HTERT RPE-1 (cell line): ENCODE results near the gene CPN1.
"Not testable (repeated sequence)": the region's sequence is repeated elsewhere in the genome, so short reads cannot be mapped to it uniquely, and the experiment has no call there.

ENCODE experiments used
- in situ Hi-C: fragments of 300-500 bp; cut with MboI; formaldehyde crosslinking; loops from 4 replicates; pipeline ENCODE4 v1.14.3; 2020; ENCODE audit warnings: low sequenced_read_pairs

The CPN1 gene

GRCh38 chr10:100082276-100082675, 607 bp upstream of the CPN1 start:
- in situ Hi-C loops, result not testable (repeated sequence)

GRCh38 chr10:100076750-100077149, 4.9 kb downstream of the CPN1 start:
- in situ Hi-C loops, result no loop called here

- in situ Hi-C loops, result no loop called here
Measured at GRCh38 chr10:100075426-100076220, 6.0 kb downstream of the CPN1 start.

- in situ Hi-C loops, result no loop called here
Measured at GRCh38 chr10:100072514-100072913, 9.2 kb downstream of the CPN1 start.

- in situ Hi-C loops, result no loop called here
Measured at GRCh38 chr10:100071529-100071928, 10.1 kb downstream of the CPN1 start.

- in situ Hi-C loops, result no loop called here
Measured at GRCh38 chr10:100067466-100067865, 14.2 kb downstream of the CPN1 start.

GRCh38 chr10:100065084-100065660, 16.5 kb downstream of the CPN1 start:
- in situ Hi-C loops, result no loop called here

- in situ Hi-C loops, result no loop called here
Measured at GRCh38 chr10:100061401-100061800, 20.3 kb downstream of the CPN1 start.

- in situ Hi-C loops, result no loop called here
Measured at GRCh38 chr10:100057948-100058347, 23.7 kb downstream of the CPN1 start.

- in situ Hi-C loops, result no loop called here
Measured at GRCh38 chr10:100053686-100054460, 27.8 kb downstream of the CPN1 start.

GRCh38 chr10:100046021-100046486, 35.6 kb downstream of the CPN1 start:
- in situ Hi-C loops, result no loop called here

GRCh38 chr10:100045592-100045991, 36.1 kb downstream of the CPN1 start:
- in situ Hi-C loops, result no loop called here

GRCh38 chr10:100043796-100044195, 37.9 kb downstream of the CPN1 start:
- in situ Hi-C loops, result no loop called here

GRCh38 chr10:100043344-100043743, 38.3 kb downstream of the CPN1 start:
- in situ Hi-C loops, result no loop called here

GRCh38 chr10:100041306-100042002, 40.2 kb downstream of the CPN1 start:
- in situ Hi-C loops, result no loop called here

- in situ Hi-C loops, result no loop called here
Measured at GRCh38 chr10:100038561-100039071, 43.1 kb downstream of the CPN1 start.

- in situ Hi-C loops, result no loop called here
Measured at GRCh38 chr10:100037758-100038315, 43.8 kb downstream of the CPN1 start.

- in situ Hi-C loops, result no loop called here
Measured at GRCh38 chr10:100036850-100037249, 44.8 kb downstream of the CPN1 start.

GRCh38 chr10:100033766-100034418, 47.8 kb downstream of the CPN1 start:
- in situ Hi-C loops, result no loop called here

GRCh38 chr10:100027416-100027815, 54.3 kb downstream of the CPN1 start:
- in situ Hi-C loops, result no loop called here
